Karpas-422 (cell line): ENCODE data around the gene BCAS3. TPM values are rescaled to one million over a fixed set of nuclear protein-coding genes. Genes with fewer than 3 reads are reported as not detected.

ENCODE experiments used
- DNase-seq: peaks from one replicate; pipeline ENCODE4 v3.0.0-alpha.2; 2015
- H2AFZ ChIP-seq: fragments of 200-600 bp; sonication (generic); 2 replicates; pipeline ENCODE4 v1.6.1; 2014; ENCODE audit warnings: antibody characterized with exemption, low read length, mixed read lengths
- H3K27ac ChIP-seq: fragments of 200-600 bp; sonication (generic); 2 replicates; pipeline ENCODE4 v1.5.1; 2014; ENCODE audit warnings: mild to moderate bottlenecking, low read length, moderate library complexity
- H3K27me3 ChIP-seq: fragments of 200-600 bp; sonication (generic); 2 replicates; pipeline ENCODE4 v1.6.1; 2014; ENCODE audit warnings: low read length, mixed read lengths
- H3K36me3 ChIP-seq: fragments of 200-600 bp; sonication (generic); 2 replicates; pipeline ENCODE4 v1.6.1; 2014; ENCODE audit warnings: low read length, mixed read lengths; ENCODE audit not compliant: insufficient read depth
- H3K4me1 ChIP-seq: fragments of 200-600 bp; sonication (generic); 2 replicates; pipeline ENCODE4 v1.6.1; 2014; ENCODE audit warnings: mild to moderate bottlenecking, low read length, mixed read lengths
- H3K4me2 ChIP-seq: fragments of 200-600 bp; sonication (generic); 2 replicates; pipeline ENCODE4 v1.6.1; 2014; ENCODE audit warnings: low read length, low read depth, mild to moderate bottlenecking; ENCODE audit not compliant: poor library complexity, severe bottlenecking
- H3K4me3 ChIP-seq: fragments of 200-600 bp; sonication (generic); 2 replicates; pipeline ENCODE4 v1.5.1; 2014; ENCODE audit warnings: mild to moderate bottlenecking, antibody characterized with exemption, low read length, mixed read lengths
- H3K79me2 ChIP-seq: fragments of 200-600 bp; sonication (generic); 2 replicates; pipeline ENCODE4 v1.6.1; 2014; ENCODE audit warnings: mild to moderate bottlenecking, low read length, mixed read lengths
- H3K9ac ChIP-seq: fragments of 200-600 bp; sonication (generic); 2 replicates; pipeline ENCODE4 v1.6.0; 2014; ENCODE audit warnings: low read length
- H3K9me2 ChIP-seq: fragments of 200-600 bp; sonication (generic), shearing (Covaris generic); replicated peaks from 2 replicates; pipeline ENCODE4 v1.6.0; 2014; ENCODE audit warnings: mild to moderate bottlenecking, low read length, moderate library complexity; ENCODE audit not compliant: insufficient read depth
- H3K9me3 ChIP-seq: fragments of 300-700, 200-600 bp; sonication (generic); 2 replicates; pipeline ENCODE4 v1.6.1; 2014; ENCODE audit warnings: low read length, mixed read lengths
- H4K20me1 ChIP-seq: fragments of 200-600 bp; sonication (generic); 2 replicates; pipeline ENCODE4 v1.6.1; 2014; ENCODE audit warnings: mild to moderate bottlenecking, antibody characterized with exemption, low read length, low read depth; ENCODE audit not compliant: insufficient read depth
- total RNA-seq: library from RNA; depleted of rRNA; stranded (reverse); fragments of >200 nt; shearing (Covaris generic); gene quantifications from 2 replicates; pipeline ENCODE4 v1.2.3, GENCODE V29; 2014; ENCODE audit warnings: low replicate concordance

BCAS3 gene
- total RNA-seq, 1 experiment from 2014 or later = 42.6 TPM

DNA sequence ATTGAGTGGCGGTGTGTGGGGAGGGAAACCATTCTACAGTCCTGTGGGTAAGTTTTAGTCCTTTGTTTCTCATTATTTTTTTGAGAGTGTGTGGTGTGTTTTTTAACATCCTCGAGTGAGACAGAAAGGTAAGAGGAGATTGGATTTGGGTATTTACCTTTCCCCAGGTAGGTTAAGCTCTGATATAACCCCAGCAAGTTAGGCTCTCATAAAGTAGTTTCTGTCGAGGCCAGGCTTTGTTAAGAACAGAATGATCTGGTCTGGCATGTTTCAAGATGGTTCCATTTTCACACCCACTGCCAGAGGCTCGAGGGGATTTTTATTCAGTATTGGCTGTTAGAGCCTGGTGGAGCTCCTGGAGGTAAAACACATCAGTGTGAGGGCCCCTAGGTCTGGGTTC, 62.9 kb downstream of the BCAS3 start:
- H3K27ac ChIP-seq = no peak overlapping the region
- no peak overlapping the region for H3K4me3 ChIP-seq
- H2AFZ ChIP-seq = no peak overlapping the region
- H3K4me2 ChIP-seq = no peak overlapping the region
- H3K27me3 ChIP-seq = no peaks in the 10 kb centered on the region
- H3K79me2 ChIP-seq = no peaks in the 10 kb centered on the region
- H3K4me1 ChIP-seq = no peaks in the 10 kb centered on the region
- no peak for DNase-seq
- no peaks in the 10 kb centered on the region for H3K9me3 ChIP-seq
- no peak overlapping the region for H3K9ac ChIP-seq
- no peaks in the 10 kb centered on the region for H4K20me1 ChIP-seq
- H3K36me3 ChIP-seq = no peaks in the 10 kb centered on the region
- no peaks in the 10 kb centered on the region for H3K9me2 ChIP-seq

DNA sequence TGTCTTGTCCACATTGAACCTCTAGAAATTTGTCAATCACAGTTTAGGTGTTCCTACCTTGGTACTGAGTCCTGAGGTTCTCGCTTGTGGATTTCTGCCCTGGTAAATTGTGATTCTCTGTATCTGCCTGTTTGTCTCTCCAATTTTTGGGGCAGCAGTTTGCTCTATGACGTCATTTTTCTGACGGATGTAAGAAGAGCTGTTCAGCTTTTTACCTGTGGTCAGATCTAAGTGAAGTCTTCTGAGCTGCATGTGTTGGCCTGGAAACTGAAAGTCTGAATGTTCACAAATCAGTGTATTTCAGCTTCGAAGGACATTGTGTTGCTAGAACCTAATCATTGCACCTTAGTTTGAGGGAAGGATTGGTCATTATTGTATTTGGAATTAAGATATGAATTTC, 63.4 kb downstream of the BCAS3 start:
- Histone ChIP-seq H3K27ac (no peak overlapping the region), H3K36me3 (no peaks in the 10 kb centered on the region), H3K4me2 (no peak overlapping the region), H3K9me2 (no peaks in the 10 kb centered on the region), H3K79me2 (no peaks in the 10 kb centered on the region), H4K20me1 (no peaks in the 10 kb centered on the region), H3K9ac (no peak overlapping the region), H3K4me1 (peaks cover 2% of the 10 kb centered on the region; the same call in 1 of the 2 replicates), H3K27me3 (no peaks in the 10 kb centered on the region), H2AFZ (no peak overlapping the region), H3K9me3 (no peaks in the 10 kb centered on the region), H3K4me3 (no peak overlapping the region)
- DNase-seq = no peak

DNA sequence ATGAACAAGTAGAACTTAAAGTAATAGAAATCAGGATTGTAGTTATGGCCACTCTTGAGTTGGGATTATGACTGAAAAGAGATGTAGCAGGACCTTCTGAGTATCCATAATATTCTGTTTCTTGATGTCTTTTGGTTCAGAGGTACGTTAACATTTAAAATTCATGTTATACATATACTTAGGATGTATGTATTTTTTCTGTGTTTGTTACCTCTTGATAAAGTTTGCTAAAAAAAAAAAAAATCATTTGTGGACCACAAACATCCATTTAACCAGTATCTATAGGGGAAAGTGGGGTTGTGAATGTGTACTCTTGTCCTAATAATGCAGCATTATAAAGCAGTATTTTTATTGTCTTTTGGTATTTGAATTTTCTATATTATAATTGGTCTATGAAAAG, 65.6 kb downstream of the BCAS3 start:
- H3K4me2 ChIP-seq = no peak overlapping the region
- no peaks in the 10 kb centered on the region for H3K9me3 ChIP-seq
- H2AFZ ChIP-seq = no peak overlapping the region
- no peak overlapping the region for H3K9ac ChIP-seq
- H3K4me1 ChIP-seq = peaks cover 3% of the 10 kb centered on the region; the same call in 1 of the 2 replicates
- no peaks in the 10 kb centered on the region for H3K27me3 ChIP-seq
- no peak for DNase-seq
- no peak overlapping the region for H3K4me3 ChIP-seq
- H3K36me3 ChIP-seq = no peaks in the 10 kb centered on the region
- no peaks in the 10 kb centered on the region for H3K79me2 ChIP-seq
- no peaks in the 10 kb centered on the region for H3K9me2 ChIP-seq
- no peak overlapping the region for H3K27ac ChIP-seq
- H4K20me1 ChIP-seq = no peaks in the 10 kb centered on the region

DNA sequence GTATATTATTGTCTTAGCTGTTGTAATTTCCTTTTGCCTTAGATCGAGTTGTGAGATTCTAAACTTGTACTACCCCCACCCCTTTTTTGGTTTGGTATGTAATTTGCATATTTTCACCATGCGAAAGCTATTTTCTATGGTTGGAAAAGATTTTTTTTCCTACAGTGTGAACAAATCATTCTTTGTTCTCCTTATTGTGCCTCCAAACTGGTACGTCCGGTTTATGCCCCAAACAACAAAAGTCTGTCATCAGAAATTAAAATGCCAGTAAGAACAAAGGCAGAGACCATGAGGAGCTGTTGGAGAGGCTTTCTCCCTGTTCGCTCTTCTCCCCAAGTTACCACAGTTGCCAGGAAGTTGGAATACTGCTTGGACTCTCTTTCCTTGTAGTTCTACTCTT, 66.1 kb downstream of the BCAS3 start:
- DNase-seq = no peak
- Histone ChIP-seq H3K9me2 (no peaks in the 10 kb centered on the region), H3K27me3 (no peaks in the 10 kb centered on the region), H3K36me3 (no peaks in the 10 kb centered on the region), H3K4me2 (no peak overlapping the region), H2AFZ (no peak overlapping the region), H4K20me1 (no peaks in the 10 kb centered on the region), H3K79me2 (no peaks in the 10 kb centered on the region), H3K9me3 (no peaks in the 10 kb centered on the region), H3K9ac (no peak overlapping the region), H3K4me1 (peaks cover 3% of the 10 kb centered on the region; the same call in 1 of the 2 replicates), H3K27ac (no peak overlapping the region), H3K4me3 (no peak overlapping the region)

DNA sequence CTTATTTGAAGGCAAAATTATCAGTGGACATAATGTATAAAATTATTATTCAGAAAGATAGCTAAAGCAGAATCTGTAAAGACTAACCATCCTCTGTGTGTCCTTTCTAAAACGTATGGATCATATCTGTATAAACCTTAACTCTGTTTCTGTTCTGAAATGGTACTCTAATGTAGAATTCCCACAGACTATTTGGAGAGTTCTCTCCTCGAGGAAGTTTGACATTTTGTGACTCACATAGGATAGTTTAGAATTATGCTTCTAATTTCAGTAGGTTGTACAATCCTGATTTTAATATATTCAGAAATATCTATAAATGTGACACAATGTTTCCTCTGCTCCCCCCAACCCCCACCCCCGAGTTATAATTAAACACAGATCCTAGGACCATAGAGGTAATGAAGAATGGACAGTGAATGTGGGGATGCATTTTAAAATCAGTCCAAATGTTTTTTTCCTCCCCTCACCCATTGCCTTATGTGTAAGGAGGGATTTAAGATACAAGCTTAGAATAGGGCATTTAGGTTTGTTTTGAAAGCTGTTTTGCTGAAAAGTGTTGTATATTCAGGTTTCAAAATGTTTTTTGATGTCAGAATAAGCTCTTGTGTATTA, 66.8 kb downstream of the BCAS3 start:
- no peaks in the 10 kb centered on the region for H3K27me3 ChIP-seq
- H3K9me3 ChIP-seq = no peaks in the 10 kb centered on the region
- no peak overlapping the region for H3K4me2 ChIP-seq
- no peak overlapping the region for H3K4me3 ChIP-seq
- no peaks in the 10 kb centered on the region for H3K9me2 ChIP-seq
- no peaks in the 10 kb centered on the region for H4K20me1 ChIP-seq
- H3K9ac ChIP-seq = no peak overlapping the region
- H3K79me2 ChIP-seq = no peaks in the 10 kb centered on the region
- no peak for DNase-seq
- H3K36me3 ChIP-seq = no peaks in the 10 kb centered on the region
- peaks cover 3% of the 10 kb centered on the region; the same call in 1 of the 2 replicates for H3K4me1 ChIP-seq
- H2AFZ ChIP-seq = no peak overlapping the region
- no peak overlapping the region for H3K27ac ChIP-seq

DNA sequence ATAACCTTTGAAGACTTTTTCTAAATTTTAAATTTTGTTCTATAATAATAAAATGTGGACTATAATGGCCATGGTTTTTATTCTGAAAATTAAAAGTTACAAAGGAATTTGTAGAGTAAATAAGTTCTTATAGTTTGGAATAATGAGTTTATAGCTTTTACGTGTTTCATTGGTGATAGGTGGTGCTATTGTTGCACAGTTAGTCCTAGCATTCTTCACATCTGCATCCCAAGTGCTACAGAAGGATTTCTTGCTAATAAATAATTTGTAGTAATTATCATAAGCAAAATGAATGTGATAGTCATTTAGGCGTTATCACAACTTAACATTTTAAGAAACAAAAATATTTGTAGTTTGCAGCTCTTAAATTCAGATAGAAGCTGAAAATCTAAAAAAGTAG, 67.9 kb downstream of the BCAS3 start:
- Histone ChIP-seq H3K9me3 (no peaks in the 10 kb centered on the region), H3K27me3 (no peaks in the 10 kb centered on the region), H3K36me3 (no peaks in the 10 kb centered on the region), H3K4me3 (no peak overlapping the region), H3K4me2 (no peak overlapping the region), H3K79me2 (no peaks in the 10 kb centered on the region), H3K9ac (no peak overlapping the region), H2AFZ (no peak overlapping the region), H3K9me2 (no peaks in the 10 kb centered on the region), H4K20me1 (no peaks in the 10 kb centered on the region), H3K27ac (no peak overlapping the region), H3K4me1 (peaks cover 3% of the 10 kb centered on the region; the same call in 1 of the 2 replicates)
- DNase-seq = no peak

DNA sequence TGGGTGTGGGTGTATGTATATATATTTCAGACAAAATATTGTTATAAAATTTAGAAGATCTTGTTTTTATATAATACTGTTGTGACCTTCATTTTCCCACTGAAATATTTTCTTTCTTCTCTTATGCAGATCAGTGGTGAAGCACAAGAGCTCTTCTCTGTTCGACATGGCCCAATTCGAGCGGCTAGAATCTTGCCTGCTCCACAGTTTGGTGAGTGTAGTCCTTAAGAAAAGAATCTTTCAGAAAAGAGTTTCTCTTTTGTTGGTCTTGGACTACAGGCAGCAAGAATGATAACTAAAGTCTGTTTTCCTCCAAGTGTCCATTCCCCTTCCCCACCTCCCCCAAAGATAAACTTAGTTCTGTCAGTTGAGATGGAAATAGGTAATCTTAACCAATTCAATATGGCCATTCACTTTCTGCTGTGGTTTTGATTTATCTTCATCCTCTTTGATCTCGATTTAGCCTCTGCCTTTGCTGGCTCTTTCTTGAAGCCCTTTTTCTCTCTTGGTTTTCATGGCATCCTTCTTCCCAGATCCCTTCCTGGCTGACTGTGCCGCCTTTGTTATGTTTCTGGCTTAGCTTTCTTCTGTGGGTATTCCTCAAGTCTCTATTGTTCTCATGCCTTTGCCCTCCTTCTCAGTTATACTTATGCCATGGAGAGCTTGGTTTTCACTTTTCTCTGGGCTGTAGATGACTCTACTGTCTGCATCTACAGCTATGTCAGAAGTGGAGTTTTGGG, 69.6 kb downstream of the BCAS3 start:
- no peak overlapping the region for H3K4me3 ChIP-seq
- no peak overlapping the region for H3K9ac ChIP-seq
- H3K27ac ChIP-seq = no peak overlapping the region
- no peaks in the 10 kb centered on the region for H4K20me1 ChIP-seq
- peaks cover 3% of the 10 kb centered on the region; the same call in 1 of the 2 replicates for H3K4me1 ChIP-seq
- H3K36me3 ChIP-seq = no peaks in the 10 kb centered on the region
- no peaks in the 10 kb centered on the region for H3K9me3 ChIP-seq
- no peak overlapping the region for H3K4me2 ChIP-seq
- H3K27me3 ChIP-seq = no peaks in the 10 kb centered on the region
- H2AFZ ChIP-seq = no peak overlapping the region
- DNase-seq = no peak
- no peaks in the 10 kb centered on the region for H3K79me2 ChIP-seq
- no peaks in the 10 kb centered on the region for H3K9me2 ChIP-seq

DNA sequence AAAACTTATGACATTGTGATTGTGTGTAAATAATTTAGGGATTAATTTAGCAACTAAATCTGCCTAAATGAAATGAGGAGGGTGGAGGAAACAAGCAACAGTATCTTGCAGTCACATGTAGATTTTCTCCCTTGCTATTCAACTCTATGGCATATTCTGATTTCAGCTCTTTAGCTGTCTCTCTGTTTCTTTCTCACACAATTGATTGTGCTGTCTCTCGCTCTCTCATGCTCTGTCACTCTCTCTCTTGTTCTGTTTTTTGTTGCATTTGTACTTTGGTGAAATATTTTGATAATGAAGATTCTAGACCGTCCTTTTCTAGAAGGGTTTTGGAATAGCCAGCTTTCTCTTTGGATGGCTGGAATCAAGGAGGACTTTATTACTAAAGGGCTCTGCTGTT, 70.6 kb downstream of the BCAS3 start:
- no peak overlapping the region for H3K9ac ChIP-seq
- no peaks in the 10 kb centered on the region for H3K27me3 ChIP-seq
- no peak overlapping the region for H2AFZ ChIP-seq
- H4K20me1 ChIP-seq = no peaks in the 10 kb centered on the region
- no peaks in the 10 kb centered on the region for H3K9me3 ChIP-seq
- peaks cover 3% of the 10 kb centered on the region; the same call in 1 of the 2 replicates for H3K4me1 ChIP-seq
- H3K79me2 ChIP-seq = no peaks in the 10 kb centered on the region
- H3K9me2 ChIP-seq = no peaks in the 10 kb centered on the region
- no peak overlapping the region for H3K4me3 ChIP-seq
- DNase-seq = no peak
- no peak overlapping the region for H3K4me2 ChIP-seq
- H3K27ac ChIP-seq = no peak overlapping the region
- H3K36me3 ChIP-seq = no peaks in the 10 kb centered on the region
